Transverse colon (tissue), 4 donors: ENCODE results near the gene PRKCE.

Experiments
- POLR2AphosphoS5 ChIP-seq, 3 donors: sonication (generic); formaldehyde crosslinking; IDR thresholded peaks; one replicate each; pipeline ENCODE4 v1.6.1; 2016; ENCODE audit warnings: antibody characterized with exemption in 3 of 3
- TF ChIP-seq, protein P1 (sequence below), 5 experiments: fragments of 200-600 bp in 3 of 5; fragments of 450-650 bp in 2 of 5; sonication (generic) in 3 of 5; IDR thresholded peaks; 1 replicate in 2 of 5; 2 replicates in 3 of 5; pipeline ENCODE4 v1.5.1; 2016 to 2017; ENCODE audit warnings: antibody characterized with exemption in 5 of 5, inconsistent platforms in 3 of 5, mild to moderate bottlenecking in 2 of 5, moderate library complexity in 1 of 5

DNA sequence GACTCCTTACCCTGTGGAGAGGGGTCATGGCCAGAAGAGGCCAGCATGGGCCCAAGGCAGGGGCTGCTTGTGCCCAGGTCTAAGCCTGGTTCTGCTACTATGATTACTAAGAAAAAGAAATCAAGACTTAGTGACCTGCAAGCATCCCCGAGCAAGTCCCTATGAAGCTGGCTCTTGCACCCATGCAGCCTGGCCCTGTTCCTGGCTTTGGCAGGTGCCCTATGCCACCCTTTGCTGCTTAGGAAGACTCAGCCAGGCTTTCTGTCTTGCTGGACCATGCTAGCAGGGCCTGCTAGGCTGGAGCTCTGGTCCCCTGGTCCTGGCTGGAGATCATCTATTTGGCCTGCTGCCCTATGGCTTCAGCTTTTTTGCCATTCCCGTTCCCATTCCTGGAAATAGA, 336.4 kb downstream of the PRKCE start:
- TF ChIP-seq, protein P1, sequence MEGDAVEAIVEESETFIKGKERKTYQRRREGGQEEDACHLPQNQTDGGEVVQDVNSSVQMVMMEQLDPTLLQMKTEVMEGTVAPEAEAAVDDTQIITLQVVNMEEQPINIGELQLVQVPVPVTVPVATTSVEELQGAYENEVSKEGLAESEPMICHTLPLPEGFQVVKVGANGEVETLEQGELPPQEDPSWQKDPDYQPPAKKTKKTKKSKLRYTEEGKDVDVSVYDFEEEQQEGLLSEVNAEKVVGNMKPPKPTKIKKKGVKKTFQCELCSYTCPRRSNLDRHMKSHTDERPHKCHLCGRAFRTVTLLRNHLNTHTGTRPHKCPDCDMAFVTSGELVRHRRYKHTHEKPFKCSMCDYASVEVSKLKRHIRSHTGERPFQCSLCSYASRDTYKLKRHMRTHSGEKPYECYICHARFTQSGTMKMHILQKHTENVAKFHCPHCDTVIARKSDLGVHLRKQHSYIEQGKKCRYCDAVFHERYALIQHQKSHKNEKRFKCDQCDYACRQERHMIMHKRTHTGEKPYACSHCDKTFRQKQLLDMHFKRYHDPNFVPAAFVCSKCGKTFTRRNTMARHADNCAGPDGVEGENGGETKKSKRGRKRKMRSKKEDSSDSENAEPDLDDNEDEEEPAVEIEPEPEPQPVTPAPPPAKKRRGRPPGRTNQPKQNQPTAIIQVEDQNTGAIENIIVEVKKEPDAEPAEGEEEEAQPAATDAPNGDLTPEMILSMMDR (IDR thresholded peaks at IDR 0.05), result no peak
- TF ChIP-seq POLR2AphosphoS5 (IDR thresholded peaks at IDR 0.05), result no peak
